Spleen (tissue), 11 donors: ENCODE data around the gene RASEF. TPM values are rescaled to one million over a fixed set of nuclear protein-coding genes. Genes with fewer than 3 reads are reported as not detected.
"Not testable (repeated sequence)": the region's sequence is repeated elsewhere in the genome, so short reads cannot be mapped to it uniquely, and the experiment has no call there.

Experiments used
- DNase-seq: peaks from one replicate; pipeline ENCODE4 v3.0.0-alpha.2; 2020
- H3K27ac ChIP-seq, 8 donors: fragments of 200-600 bp; sonication (generic) in 7 of 8; 1 replicate in 4 of 8; 2 replicates in 4 of 8; pipeline versions ENCODE4 v1.5.0 to v1.8.0; 2016 to 2021; ENCODE audit warnings: inconsistent platforms in 4 of 8, mild to moderate bottlenecking in 4 of 8, moderate library complexity in 1 of 8
- H3K27me3 ChIP-seq, 7 donors: fragments of 200-600 bp; sonication (generic) in 6 of 7; replicated peaks in 1 of 7; 1 replicate in 4 of 7; 2 replicates in 3 of 7; pipeline versions ENCODE4 v1.5.0 to v1.8.0; 2016 to 2021; ENCODE audit warnings: inconsistent platforms in 3 of 7, mild to moderate bottlenecking in 1 of 7
- H3K36me3 ChIP-seq, 6 donors: fragments of 200-600 bp; sonication (generic) in 5 of 6; 1 replicate in 4 of 6; 2 replicates in 2 of 6; pipeline versions ENCODE4 v1.5.0 to v1.8.0; 2016 to 2021; ENCODE audit warnings: inconsistent platforms in 2 of 6
- H3K4me1 ChIP-seq, 6 donors: fragments of 200-600 bp; sonication (generic) in 5 of 6; 1 replicate in 3 of 6; 2 replicates in 3 of 6; pipeline versions ENCODE4 v1.5.0 to v1.8.0; 2016 to 2021; ENCODE audit warnings: inconsistent platforms in 3 of 6
- H3K4me3 ChIP-seq, 8 donors: fragments of 200-600 bp; sonication (generic) in 7 of 8; 1 replicate in 4 of 8; 2 replicates in 4 of 8; pipeline versions ENCODE4 v1.5.0 to v1.8.0; 2016 to 2021; ENCODE audit warnings: inconsistent platforms in 4 of 8, mild to moderate bottlenecking in 4 of 8, moderate library complexity in 2 of 8
- H3K9me3 ChIP-seq, 8 donors: fragments of 200-600 bp; sonication (generic) in 7 of 8; 1 replicate in 4 of 8; 2 replicates in 4 of 8; pipeline versions ENCODE4 v1.5.0 to v1.8.0; 2016 to 2021; ENCODE audit warnings: inconsistent platforms in 4 of 8
- POLR2A ChIP-seq, 3 donors: fragments of 450-650 bp; IDR thresholded peaks; one replicate each; pipeline ENCODE4 v1.5.1; 2017; ENCODE audit warnings: antibody characterized with exemption in 3 of 3, mild to moderate bottlenecking in 1 of 3
- POLR2AphosphoS5 ChIP-seq, 3 donors: sonication (generic); formaldehyde crosslinking; IDR thresholded peaks; one replicate each; pipeline ENCODE4 v1.5.1; 2017; ENCODE audit warnings: antibody characterized with exemption in 3 of 3
- WGBS, 5 donors: extraction: QIAGEN DNeasy Blood & Tissue Kit in 3 of 5; methylation state at CpG; one replicate each; pipeline versions ENCODE4 v1.1.5 to v1.1.7; 2013 to 2018; 5-methylcytosine and 5-hydroxymethylcytosine counted together
- intact Hi-C: fragments of 100-400 bp; cut with DNase I; formaldehyde crosslinking; loops from one replicate; pipeline ENCODE4 v1.15.0; 2023; ENCODE audit warnings: low total_unique reads
- polyA plus RNA-seq, 3 donors: library from polyadenylated mRNA; stranded (reverse); fragments of 200-250 nt; gene quantifications; one replicate each; pipeline ENCODE4 v1.2.1, GENCODE V29; 2013
- total RNA-seq, 7 donors: library from RNA; depleted of rRNA in 3 of 7; stranded (reverse); fragments of >200 nt in 3 of 7; fragmentation: NEBNext Ultra II Directional in 4 of 7; extraction: Animal tissue kit (Norgen Biotek cat#: 25700) in 4 of 7; gene quantifications; one replicate each; pipeline versions ENCODE4 v1.1.0 to v1.2.1, GENCODE V29; 2016 to 2021
- TF ChIP-seq, protein P1 (sequence below), 11 experiments: fragments of 200-600 bp in 7 of 11; fragments of 450-650 bp in 4 of 11; sonication (generic) in 4 of 11; IDR thresholded peaks in 8 of 11; conservative IDR thresholded peaks in 3 of 11; 1 replicate in 7 of 11; 2 replicates in 4 of 11; pipeline versions ENCODE4 v1.4.0 to v1.8.0; 2016 to 2021; ENCODE audit warnings: antibody characterized with exemption in 11 of 11, inconsistent platforms in 4 of 11, mild to moderate bottlenecking in 1 of 11
- donor health status: healthy with polysubstance abuse.
- donor health status: DM: no; HTN: no; CAD: no; lungs with moderate emphysema.
- donor health status: DM: no; HTN: no; CAD: no.
- donor health status: Bipolar disorder and iron deficiency.
- donor health status: healthy.
- donor health status: DM: no; HTN: no; CAD: no.
- donor health status: DM: yes; HTN: yes; CAD: no.

The RASEF gene
- total and polyA plus RNA-seq, 10 donors: 0.04 to 0.72 (median 0.21) TPM

- Histone ChIP-seq H3K27me3 (peaks cover 0 to 6% (median 0%) of the 10 kb centered on the region in 7 donors), H3K9me3 (no peaks in the 10 kb centered on the region), H3K27ac (no peak overlapping the region), H3K4me3 (no peak overlapping the region), H3K4me1 (no peaks in the 10 kb centered on the region), H3K36me3 (no peaks in the 10 kb centered on the region)
- 88 to 90% (median 89%) methylated on average over 2 of the region's 2 CpGs for WGBS, 5 donors
- DNase-seq: no peak
- intact Hi-C loops: no loop called here
- TF ChIP-seq, protein P1, sequence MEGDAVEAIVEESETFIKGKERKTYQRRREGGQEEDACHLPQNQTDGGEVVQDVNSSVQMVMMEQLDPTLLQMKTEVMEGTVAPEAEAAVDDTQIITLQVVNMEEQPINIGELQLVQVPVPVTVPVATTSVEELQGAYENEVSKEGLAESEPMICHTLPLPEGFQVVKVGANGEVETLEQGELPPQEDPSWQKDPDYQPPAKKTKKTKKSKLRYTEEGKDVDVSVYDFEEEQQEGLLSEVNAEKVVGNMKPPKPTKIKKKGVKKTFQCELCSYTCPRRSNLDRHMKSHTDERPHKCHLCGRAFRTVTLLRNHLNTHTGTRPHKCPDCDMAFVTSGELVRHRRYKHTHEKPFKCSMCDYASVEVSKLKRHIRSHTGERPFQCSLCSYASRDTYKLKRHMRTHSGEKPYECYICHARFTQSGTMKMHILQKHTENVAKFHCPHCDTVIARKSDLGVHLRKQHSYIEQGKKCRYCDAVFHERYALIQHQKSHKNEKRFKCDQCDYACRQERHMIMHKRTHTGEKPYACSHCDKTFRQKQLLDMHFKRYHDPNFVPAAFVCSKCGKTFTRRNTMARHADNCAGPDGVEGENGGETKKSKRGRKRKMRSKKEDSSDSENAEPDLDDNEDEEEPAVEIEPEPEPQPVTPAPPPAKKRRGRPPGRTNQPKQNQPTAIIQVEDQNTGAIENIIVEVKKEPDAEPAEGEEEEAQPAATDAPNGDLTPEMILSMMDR (IDR thresholded peaks at IDR 0.05 in 8 of 11, conservative IDR thresholded peaks at IDR 0.05 in 3 of 11): no peak
- no peak for TF ChIP-seq POLR2AphosphoS5 (IDR thresholded peaks at IDR 0.05)
- TF ChIP-seq POLR2A (IDR thresholded peaks at IDR 0.05): no peak
Measured at GRCh38 chr9:82934949-82935348, 128.0 kb downstream of the RASEF start.

GRCh38 chr9:82934025-82934424 lies 128.9 kb downstream of the RASEF start:
- DNase-seq, H3K4me1 ChIP-seq, H3K36me3 ChIP-seq, H3K4me3 ChIP-seq, H3K27me3 ChIP-seq, H3K9me3 ChIP-seq, intact Hi-C loops, H3K27ac ChIP-seq: not testable (repeated sequence)
- 63 to 81% (median 64%) methylated on average over 1 of the region's 1 CpG for WGBS, 5 donors

- intact Hi-C loops: no loop called here
- no peaks in the 10 kb centered on the region for H3K36me3 ChIP-seq
Measured at GRCh38 chr9:82930116-82930515, 132.8 kb downstream of the RASEF start.

More at GRCh38 chr9:82930116-82930515, 132.8 kb downstream of the RASEF start:
- TF ChIP-seq POLR2A (IDR thresholded peaks at IDR 0.05) (no peak), POLR2AphosphoS5 (IDR thresholded peaks at IDR 0.05) (no peak)
- TF ChIP-seq, protein P1 (IDR thresholded peaks at IDR 0.05 in 8 of 11, conservative IDR thresholded peaks at IDR 0.05 in 3 of 11): no peak
- no peak overlapping the region for H3K27ac ChIP-seq
- H3K9me3 ChIP-seq: no peaks in the 10 kb centered on the region
- H3K4me1 ChIP-seq: no peaks in the 10 kb centered on the region
- no peak overlapping the region for H3K4me3 ChIP-seq
- no peak for DNase-seq
- H3K27me3 ChIP-seq: peaks cover 0 to 6% (median 0%) of the 10 kb centered on the region in 7 donors
